COLO668 (cell line): ENCODE results near the gene KDM2B.

Source experiments
- DNase-seq: peaks from one replicate; lab custom pipeline; 2025; ENCODE audit not compliant: unreplicated experiment; lab: John Stamatoyannopoulos, UW

The KDM2B gene

GRCh38 chr12:121466794-121467637, 113.8 kb downstream of the KDM2B start:
- DNase-seq: peak; percentile 98

- DNase-seq: peak; percentile 67
Measured at GRCh38 chr12:121465921-121466793, 114.7 kb downstream of the KDM2B start.

GRCh38 chr12:121464331-121464730, 116.5 kb downstream of the KDM2B start:
- no peak for DNase-seq

GRCh38 chr12:121461048-121461447, 119.8 kb downstream of the KDM2B start:
- DNase-seq: no peak

- DNase-seq: no peak
Measured at GRCh38 chr12:121456551-121456950, 124.3 kb downstream of the KDM2B start.

- DNase-seq: no peak
Measured at GRCh38 chr12:121455766-121456420, 124.9 kb downstream of the KDM2B start.

GRCh38 chr12:121454921-121455320, 125.9 kb downstream of the KDM2B start:
- no peak for DNase-seq

GRCh38 chr12:121453629-121454028, 127.2 kb downstream of the KDM2B start:
- DNase-seq: no peak

- no peak for DNase-seq
Measured at GRCh38 chr12:121452985-121453360, 127.8 kb downstream of the KDM2B start.

GRCh38 chr12:121452340-121452984, 128.4 kb downstream of the KDM2B start:
- DNase-seq: no peak

- no peak for DNase-seq
Measured at GRCh38 chr12:121451961-121452339, 128.9 kb downstream of the KDM2B start.

GRCh38 chr12:121448771-121449315, 132.0 kb downstream of the KDM2B start:
- DNase-seq: no peak

- DNase-seq: no peak
Measured at GRCh38 chr12:121446750-121447149, 134.1 kb downstream of the KDM2B start.

GRCh38 chr12:121444842-121445202, 136.0 kb downstream of the KDM2B start:
- DNase-seq: no peak

GRCh38 chr12:121443911-121444841, 136.6 kb downstream of the KDM2B start:
- DNase-seq: no peak

- DNase-seq: peak; percentile 83
Measured at GRCh38 chr12:121443193-121443870, 137.5 kb downstream of the KDM2B start.

GRCh38 chr12:121442028-121442948, 138.5 kb downstream of the KDM2B start:
- no peak for DNase-seq

GRCh38 chr12:121441555-121441954, 139.3 kb downstream of the KDM2B start:
- peak; percentile 36 for DNase-seq
